OCI-LY1 (cell line): ENCODE data around the gene EIPR1.

ENCODE experiments used
- CTCF ChIP-seq: fragments of 200-600 bp; sonication (generic), shearing (Covaris generic); IDR thresholded peaks from 2 replicates; pipeline ENCODE4 v1.5.1; 2017; ENCODE audit warnings: mild to moderate bottlenecking, antibody characterized with exemption, low read length, moderate library complexity, mixed read lengths
- EZH2 ChIP-seq: fragments of 200-600 bp; sonication (generic), shearing (Covaris generic); IDR thresholded peaks from 2 replicates; pipeline ENCODE4 v1.8.0; 2017; ENCODE audit warnings: borderline replicate concordance, mixed run types, mild to moderate bottlenecking, antibody characterized with exemption, low read length, moderate library complexity, mixed read lengths

DNA sequence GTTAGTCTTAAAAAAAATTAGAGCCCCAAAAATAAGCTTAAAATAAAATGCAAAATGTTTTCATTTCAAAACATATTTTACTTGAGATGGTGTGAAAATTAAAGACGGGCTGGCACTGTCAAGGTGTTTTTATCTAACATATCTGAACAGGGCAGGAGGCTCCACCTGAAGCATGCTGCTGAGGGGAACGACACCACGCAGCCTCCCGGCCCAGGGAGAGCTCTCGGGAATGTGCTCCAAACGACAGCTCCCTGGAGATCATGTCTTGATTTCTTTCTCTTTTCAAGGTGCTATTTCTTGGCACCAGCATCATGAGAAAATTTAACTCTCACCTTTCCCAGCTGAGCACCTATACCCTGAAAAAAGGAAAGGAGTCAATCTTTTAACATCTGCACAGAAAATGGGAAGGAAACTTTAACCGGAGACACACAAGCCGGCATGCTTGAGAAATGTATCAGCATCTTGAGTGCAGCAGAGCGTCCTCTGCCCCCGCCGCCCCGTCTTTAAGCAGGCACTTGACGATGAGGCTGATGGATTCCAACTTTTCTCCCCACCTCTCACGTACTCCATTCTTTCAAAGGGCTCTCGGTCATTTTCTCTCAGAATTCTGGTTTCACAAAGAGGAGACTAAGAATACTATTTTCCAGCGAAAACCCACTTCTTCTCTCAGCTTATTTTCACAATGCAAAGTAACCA, 56.6 kb downstream of the EIPR1 start:
- TF ChIP-seq EZH2, result no peak
- TF ChIP-seq CTCF, result no peak
